C4-2B (cell line): ENCODE results near the gene ATAD3C.
"Not testable (repeated sequence)": the region's sequence is repeated elsewhere in the genome, so short reads cannot be mapped to it uniquely, and the experiment has no call there.

Experiments used
- H3K27ac ChIP-seq: fragments of 450-650 bp; 2 replicates; pipeline ENCODE4 v1.5.1; 2017
- CTCF ChIP-seq: fragments of 450-650 bp; conservative IDR thresholded peaks from 2 replicates; pipeline ENCODE4 v1.5.1; 2017; ENCODE audit warnings: mild to moderate bottlenecking
- ZFX ChIP-seq: fragments of 450-650 bp; IDR thresholded peaks from 2 replicates; pipeline ENCODE4 v1.6.1; 2017

The ATAD3C gene

GRCh38 chr1:1477206-1477605 is 27.7 kb downstream of the ATAD3C start:
- TF ChIP-seq ZFX (no peak), CTCF (no peak)
- no peak overlapping the region for H3K27ac ChIP-seq

DNA sequence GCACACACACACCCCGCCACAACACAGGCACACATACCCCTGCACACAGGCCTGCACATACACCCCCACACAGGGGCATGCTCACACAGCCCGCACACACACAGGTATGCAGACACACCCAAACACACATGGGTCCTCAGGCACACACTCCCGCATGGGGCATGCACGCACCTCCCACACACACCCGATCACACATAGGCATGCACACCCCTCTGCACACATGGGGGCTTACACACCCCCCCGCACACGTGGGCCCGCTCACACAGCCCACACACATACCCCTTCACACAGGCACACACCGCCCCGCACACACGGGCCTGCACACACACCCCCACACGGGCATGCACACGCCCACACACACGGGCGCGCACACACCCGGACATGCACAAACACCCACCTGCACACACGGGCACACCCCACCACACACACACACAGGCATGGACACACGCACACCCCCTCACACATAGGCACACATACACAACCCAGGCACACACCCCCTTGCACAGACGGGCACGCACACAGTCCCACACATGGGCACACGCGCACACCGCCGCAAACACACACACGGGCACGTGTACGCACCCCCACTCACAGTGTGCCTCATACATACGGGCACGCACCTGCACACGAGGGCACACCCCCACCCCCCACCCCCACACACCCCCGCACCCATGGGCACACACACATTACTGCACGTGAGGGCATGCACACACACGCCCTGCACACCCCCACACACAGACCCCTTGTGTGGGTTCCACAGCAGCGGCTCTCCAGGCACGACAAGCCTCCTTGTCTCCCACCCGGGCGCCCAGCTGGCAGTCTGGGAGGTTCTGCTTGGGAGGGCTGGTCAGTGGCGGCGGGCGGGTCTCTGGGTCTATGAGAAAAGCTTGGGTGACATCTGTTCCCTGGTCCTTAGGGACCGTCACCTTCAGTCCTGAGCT is 30.3 kb downstream of the ATAD3C start:
- H3K27ac ChIP-seq = no peak overlapping the region
- no peak for TF ChIP-seq CTCF

GRCh38 chr1:1480488-1480867 is 31.0 kb downstream of the ATAD3C start:
- H3K27ac ChIP-seq = not testable (repeated sequence)

- H3K27ac ChIP-seq = not testable (repeated sequence)
Observed at GRCh38 chr1:1481811-1482210, 32.3 kb downstream of the ATAD3C start.

DNA sequence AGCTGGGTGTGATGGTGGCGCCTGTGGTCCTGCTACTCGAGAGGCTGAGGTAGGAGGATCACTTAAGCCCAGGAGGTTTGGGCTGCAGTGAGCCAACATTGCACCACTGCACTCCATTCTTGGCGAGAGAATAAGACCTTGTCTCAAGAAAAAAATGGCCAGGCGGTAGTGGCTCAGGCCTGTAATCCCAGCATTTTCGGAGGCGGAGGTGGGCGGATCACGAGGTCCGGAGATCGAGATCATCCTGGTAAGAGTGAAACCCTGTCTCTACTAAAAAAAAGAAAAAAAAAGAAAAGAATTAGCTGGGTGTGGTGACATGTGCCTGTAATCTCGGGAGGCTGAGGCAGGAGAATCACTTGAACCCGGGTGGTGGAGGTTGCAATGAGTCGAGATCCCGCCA is 33.4 kb downstream of the ATAD3C start:
- TF ChIP-seq CTCF (no peak), ZFX (no peak)
- H3K27ac ChIP-seq = no peak overlapping the region

- TF ChIP-seq ZFX = no peak
- TF ChIP-seq CTCF = no peak
- no peak overlapping the region for H3K27ac ChIP-seq
Observed at GRCh38 chr1:1483714-1484113, 34.2 kb downstream of the ATAD3C start.

- not testable (repeated sequence) for H3K27ac ChIP-seq
Observed at GRCh38 chr1:1484976-1485750, 35.7 kb downstream of the ATAD3C start.

- not testable (repeated sequence) for H3K27ac ChIP-seq
Observed at GRCh38 chr1:1485755-1486317, 36.3 kb downstream of the ATAD3C start.

DNA sequence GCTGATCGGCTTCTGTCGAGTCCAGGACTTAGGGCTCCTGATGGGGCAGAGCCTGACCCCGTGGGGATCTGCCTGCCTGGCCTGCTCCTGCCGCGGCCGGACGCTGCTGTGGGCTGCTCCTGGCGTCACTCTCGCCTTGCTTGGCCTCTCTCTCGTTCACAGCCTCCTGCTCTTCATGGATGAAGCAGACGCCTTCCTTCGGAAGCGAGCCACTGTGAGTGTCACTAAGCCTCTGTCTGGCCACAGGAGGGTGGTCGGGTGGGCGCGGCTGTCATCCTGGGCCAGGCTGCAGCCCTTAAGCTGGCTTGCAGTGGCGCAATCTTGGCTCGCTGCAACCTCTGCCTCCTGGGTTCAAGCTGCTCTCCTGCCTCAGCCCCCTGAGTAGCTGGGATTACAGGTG is 38.2 kb downstream of the ATAD3C start:
- no peak overlapping the region for H3K27ac ChIP-seq
- no peak for TF ChIP-seq CTCF
